ENCODE results near the gene LPP. TPM values are rescaled to one million over a fixed set of nuclear protein-coding genes. Genes with fewer than 3 reads are reported as not detected.

Gene LPP
- total RNA-seq, 1 donor from 2014 or later, result 79.6 TPM

DNA sequence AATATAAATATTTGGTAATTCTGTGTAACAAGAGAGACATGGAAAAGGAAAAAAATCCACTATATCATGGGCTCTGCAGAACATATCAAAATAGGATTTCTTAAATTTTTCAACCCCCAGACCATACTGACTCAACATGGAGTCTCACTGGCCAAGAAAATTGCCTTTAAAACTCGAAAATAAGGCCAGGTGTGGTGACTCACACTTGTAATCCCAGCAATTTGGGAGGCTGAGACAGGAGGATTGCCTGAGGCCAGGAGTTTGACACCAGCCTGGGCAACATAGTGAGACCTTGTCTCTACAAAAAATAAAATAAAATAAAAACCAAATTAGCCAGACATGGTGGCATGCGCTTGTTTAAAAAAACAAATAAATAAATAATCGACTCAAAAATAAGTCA, 723.4 kb downstream of the LPP start:
- intact Hi-C loops (cut with micrococcal nuclease), result no loop called here

DNA sequence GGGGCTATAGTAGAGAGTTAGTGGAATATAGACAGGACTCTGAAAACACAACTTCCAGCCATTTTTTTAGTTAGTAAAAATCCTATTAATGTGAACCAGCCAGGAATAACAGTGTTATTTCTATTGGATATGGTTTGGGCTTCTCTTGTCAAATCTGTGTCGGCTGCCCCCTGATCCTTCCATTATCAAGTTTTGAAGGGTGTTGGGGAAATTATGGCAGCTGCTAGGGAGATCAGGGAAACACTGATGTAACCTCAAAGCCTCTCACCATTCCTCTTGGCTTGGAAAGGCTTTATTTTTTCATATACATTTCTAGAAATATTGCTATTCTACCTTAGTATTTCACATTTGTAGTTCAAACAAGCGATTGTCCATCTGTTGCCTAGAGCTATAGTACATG, 724.1 kb downstream of the LPP start:
- intact Hi-C loops (cut with micrococcal nuclease), result no loop called here

DNA sequence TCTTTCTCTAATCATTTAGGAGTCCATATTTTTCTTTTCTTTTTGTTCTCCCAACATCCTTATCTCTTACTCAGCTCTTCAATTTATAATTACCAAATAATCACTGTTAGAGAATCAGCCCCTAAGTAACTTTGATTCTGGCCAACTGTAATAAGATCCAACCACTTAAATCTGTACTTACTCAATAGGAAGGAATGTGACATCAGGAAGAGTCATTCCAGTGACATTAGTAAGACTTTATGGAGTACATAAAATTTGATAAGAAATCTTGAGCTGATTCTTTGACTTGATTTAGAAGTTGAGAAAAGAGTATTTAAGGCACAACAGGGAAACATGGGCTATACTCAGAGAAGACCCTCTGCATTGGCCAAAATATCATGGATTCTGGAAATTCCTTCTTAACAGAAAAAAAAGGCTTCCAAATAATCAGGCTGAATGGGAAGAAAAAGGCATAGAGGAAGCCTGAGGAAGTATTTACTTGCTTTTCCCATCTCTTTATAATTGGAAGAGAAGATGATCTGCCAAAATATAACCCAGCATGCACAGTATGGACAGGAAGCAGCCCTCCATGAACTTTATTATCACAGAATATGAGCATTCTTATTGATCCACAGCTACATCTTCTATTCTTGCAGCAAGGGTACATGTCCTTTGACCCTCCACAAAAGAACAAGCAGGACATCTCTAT, 728.1 kb downstream of the LPP start:
- intact Hi-C loops (cut with micrococcal nuclease), result no loop called here

- intact Hi-C loops (cut with micrococcal nuclease), result no loop called here
Observed at GRCh38 chr3:188884299-188885043, 730.5 kb downstream of the LPP start.

DNA sequence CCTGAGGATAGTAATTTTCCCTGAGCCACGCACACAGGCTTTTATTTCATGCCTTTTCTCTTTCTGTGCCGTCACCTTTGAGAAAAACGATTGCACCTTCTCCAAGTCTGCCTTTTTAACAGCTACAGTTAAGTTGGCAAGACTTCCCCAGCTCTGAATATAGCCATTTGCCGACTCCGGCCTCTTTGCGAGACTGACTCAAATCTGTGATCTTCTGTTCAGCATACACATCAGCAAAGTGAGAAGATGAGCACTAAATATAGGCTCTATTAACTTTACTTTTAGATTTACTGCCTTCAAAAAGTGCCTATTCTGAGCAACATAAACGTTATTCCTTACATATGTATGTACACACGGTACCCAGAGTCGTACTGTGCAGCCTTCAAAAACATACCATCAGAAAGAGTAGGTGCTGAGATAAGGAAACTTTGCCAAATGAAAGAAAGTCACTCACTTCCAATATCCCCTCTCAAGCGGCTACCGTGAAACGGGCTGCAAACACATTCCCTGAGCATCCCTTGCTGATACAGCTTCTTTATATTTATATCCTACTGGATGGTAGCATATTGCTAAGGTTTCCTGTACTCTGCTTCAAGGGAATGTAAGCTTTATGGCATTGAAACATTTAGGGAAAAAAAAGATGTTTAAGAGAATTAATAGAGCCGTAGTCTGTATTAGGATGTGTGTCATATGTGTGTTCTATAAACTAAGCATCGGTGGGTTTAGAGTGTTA, 734.5 kb downstream of the LPP start:
- intact Hi-C loops (cut with micrococcal nuclease), result no loop called here

GRCh38 chr3:188889054-188889491, 735.1 kb downstream of the LPP start:
- intact Hi-C loops (cut with micrococcal nuclease), result no loop called here

DNA sequence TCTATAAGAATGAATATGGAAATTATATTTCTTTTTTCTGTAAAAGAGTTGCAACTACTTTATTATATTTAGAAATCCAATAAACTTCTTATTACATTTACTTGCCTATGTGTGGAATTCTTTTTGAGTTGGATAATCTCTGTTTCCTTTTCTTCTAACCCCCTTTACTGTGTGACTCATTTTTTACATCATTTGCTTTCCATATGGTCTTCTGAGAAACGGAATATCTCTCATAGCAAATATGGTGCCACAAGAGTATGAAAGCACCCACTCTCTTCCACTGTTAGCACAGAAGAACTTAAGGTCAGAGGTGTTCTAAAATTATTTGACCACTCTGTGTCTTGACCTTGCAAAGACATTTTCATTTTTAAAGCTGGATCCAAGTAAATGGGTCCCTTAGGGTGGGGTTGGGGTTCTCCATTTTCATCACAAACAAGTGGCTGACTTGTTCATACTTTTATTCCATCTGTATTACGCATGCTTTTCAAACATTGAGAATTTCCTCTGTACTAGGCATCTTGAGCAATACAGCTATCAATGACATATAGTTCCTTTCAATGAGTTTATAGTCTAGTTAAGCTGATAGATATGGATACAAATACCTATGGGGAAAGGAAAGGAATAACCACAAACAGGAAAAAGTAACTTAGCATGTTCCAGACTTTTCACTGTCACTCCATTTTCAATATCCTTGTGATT, 736.8 kb downstream of the LPP start:
- intact Hi-C loops (cut with micrococcal nuclease), result no loop called here

DNA sequence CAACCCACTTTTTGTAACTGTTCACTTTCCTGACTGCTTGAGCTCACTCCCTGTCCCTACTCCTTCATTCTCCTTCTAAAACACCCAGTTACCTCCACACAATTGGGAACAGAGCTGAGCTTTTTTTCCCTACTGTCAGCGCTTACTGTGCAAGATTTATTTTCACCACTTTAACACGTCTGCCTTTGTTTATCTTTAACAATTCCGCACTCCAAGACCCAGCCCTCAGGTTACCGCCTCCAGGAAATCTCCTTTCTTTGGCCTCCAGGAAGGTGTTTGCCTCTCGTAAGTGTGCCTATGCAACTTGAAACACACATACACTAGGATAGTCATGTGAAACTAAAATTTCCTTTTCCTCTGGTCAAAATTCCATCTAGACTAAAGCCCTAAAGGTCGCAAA, 745.9 kb downstream of the LPP start:
- intact Hi-C loops (cut with micrococcal nuclease), result no loop called here

DNA sequence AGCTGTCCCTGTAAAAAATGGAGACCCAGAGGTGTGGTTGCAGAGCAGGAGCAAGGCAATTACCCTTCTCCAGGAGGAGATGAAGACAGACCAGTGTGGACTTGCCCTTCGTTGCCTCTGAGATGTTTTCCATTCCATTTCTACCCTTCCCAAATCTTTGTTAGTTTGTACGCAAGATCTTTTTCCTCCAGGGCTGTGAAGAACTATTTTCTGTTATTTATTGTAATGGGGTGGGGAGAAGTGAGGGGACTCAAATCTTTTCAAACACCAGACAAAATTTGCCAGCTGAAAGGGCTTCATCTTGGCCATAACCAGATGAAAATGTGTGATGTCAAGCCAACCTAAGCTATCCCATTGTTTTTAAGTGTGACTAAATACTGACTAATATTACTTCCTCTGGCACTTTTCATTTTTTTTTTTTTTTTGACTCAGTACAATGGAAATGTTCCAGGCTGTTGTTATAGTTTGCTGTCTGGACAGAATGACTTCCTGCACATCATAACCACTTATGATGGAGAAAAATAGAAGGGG, 746.5 kb downstream of the LPP start:
- intact Hi-C loops (cut with micrococcal nuclease), result no loop called here

DNA sequence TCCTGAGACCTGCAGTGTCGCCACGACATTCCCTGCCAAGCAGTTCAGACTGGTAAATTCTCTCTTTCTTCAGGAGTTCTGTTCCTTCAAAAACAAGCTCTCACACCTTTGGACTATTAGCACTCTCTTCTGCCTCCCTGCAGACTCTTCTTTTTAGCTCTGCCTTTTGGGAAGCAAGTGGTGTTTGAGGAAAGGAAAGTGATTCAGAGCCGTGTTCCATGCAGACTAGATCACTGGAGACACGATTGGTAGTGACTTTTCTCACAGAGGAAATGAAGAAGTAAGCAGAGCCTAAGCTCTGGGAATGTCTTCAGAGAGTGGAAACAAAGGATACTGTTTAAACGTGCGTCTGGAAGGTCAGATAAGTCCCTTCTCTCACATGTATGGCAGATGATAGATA, 747.2 kb downstream of the LPP start:
- intact Hi-C loops (cut with micrococcal nuclease), result no loop called here

- intact Hi-C loops (cut with micrococcal nuclease), result no loop called here
Observed at GRCh38 chr3:188901671-188902287, 747.8 kb downstream of the LPP start.

GRCh38 chr3:188904670-188905069, 750.7 kb downstream of the LPP start:
- intact Hi-C loops (cut with micrococcal nuclease), result no loop called here

- intact Hi-C loops (cut with micrococcal nuclease), result no loop called here
Observed at GRCh38 chr3:188905547-188905946, 751.6 kb downstream of the LPP start.

DNA sequence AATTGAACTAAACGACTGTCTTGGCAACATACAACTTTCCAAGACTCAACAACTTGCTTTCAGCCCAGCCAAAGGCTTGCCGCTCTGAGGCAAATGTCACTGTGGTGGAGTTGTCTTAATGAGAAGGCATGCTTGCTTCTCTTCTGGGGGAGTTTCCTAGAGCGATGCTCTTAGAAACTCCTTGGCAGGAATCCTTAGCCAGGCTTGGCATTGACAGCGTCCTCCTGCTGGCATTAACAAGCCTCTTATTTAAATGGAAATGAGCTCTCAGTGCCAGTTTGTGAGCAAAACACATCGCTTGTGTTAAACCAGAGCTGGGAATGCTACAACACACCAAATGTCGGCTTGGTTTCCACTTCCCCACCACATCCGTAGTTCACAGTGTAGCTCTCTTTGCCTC, 752.3 kb downstream of the LPP start:
- intact Hi-C loops (cut with micrococcal nuclease), result no loop called here

GRCh38 chr3:188908002-188908850, 754.3 kb downstream of the LPP start:
- intact Hi-C loops (cut with micrococcal nuclease), result no loop called here

- intact Hi-C loops (cut with micrococcal nuclease), result no loop called here
Observed at GRCh38 chr3:188911026-188911850, 757.3 kb downstream of the LPP start.

GRCh38 chr3:188913084-188913483, 759.1 kb downstream of the LPP start:
- intact Hi-C loops (cut with micrococcal nuclease), result no loop called here

DNA sequence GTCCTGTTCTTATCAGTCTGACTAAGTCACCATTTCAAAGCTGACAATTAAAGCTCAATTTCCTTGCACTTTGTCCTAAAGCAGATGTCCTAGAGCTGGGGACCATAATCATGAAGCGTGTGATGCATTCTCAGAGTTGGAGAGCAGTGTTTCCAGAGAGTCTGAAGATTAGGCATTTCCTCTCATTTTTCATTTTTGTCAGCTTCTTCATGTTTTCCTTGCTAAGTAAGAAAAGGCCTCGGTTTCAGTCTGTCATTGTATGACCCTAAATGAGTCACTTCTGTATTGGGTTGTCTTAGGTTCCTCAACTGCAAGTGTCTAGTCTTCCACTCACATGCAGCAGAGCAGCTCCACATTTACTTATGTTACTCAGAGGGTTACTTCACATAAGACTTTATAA, 760.6 kb downstream of the LPP start:
- intact Hi-C loops (cut with micrococcal nuclease), result loop anchor here (2.0 kb wide), 1 partner anchor 996 kb away; no protein-coding TSS in a partner anchor

GRCh38 chr3:188915127-188915526, 761.2 kb downstream of the LPP start:
- intact Hi-C loops (cut with micrococcal nuclease), result loop anchor here (2.0 to 5.0 kb wide), 3 partner anchors 217 to 996 kb away; partner anchors contain the start of gene LPP

Measured in T-helper 2 cell treated with Interferon-gamma antibody and Interleukin-4, amounts not matched to agents 100 ng/mL and 5 ng/mL, for 36 hours (primary cell).